Breast epithelium (tissue), 4 donors: ENCODE data around the gene CCDC14. TPM values are rescaled to one million over a fixed set of nuclear protein-coding genes. Genes with fewer than 3 reads are reported as not detected.
A peak's percentile ranks its signal among the peaks of the same experiment; 100 is the strongest.
"Not testable (repeated sequence)": the region's sequence is repeated elsewhere in the genome, so short reads cannot be mapped to it uniquely, and the experiment has no call there.

Experiments
- DNase-seq, 2 donors: peaks; one replicate each; pipeline ENCODE4 v3.0.0-alpha.2; 2019; ENCODE audit warnings: low spot score in 2 of 2
- H3K27ac ChIP-seq, 2 donors: fragments of 200-600 bp; sonication (generic) in 1 of 2; one replicate each; pipeline ENCODE4 v1.5.1; 2016 to 2019; ENCODE audit warnings: mild to moderate bottlenecking in 1 of 2
- H3K27me3 ChIP-seq, 2 donors: fragments of 200-600 bp; sonication (generic) in 1 of 2; one replicate each; pipeline versions ENCODE4 v1.5.1 to v1.6.0; 2017 to 2019; ENCODE audit warnings: control low read depth in 1 of 2, mild to moderate bottlenecking in 1 of 2
- H3K36me3 ChIP-seq: fragments of 200-600 bp; one replicate; pipeline ENCODE4 v1.5.1; 2019
- H3K4me1 ChIP-seq, 2 donors: fragments of 200-600 bp; sonication (generic); one replicate each; pipeline ENCODE4 v1.5.1; 2016 to 2019; ENCODE audit warnings: control low read depth in 1 of 2
- H3K4me3 ChIP-seq, 3 donors: fragments of 200-600 bp; sonication (generic); 1 replicate in 2 of 3; 2 replicates in 1 of 3; pipeline ENCODE4 v1.5.1; 2016 to 2019; ENCODE audit warnings: mild to moderate bottlenecking in 3 of 3, moderate library complexity in 2 of 3
- H3K9me3 ChIP-seq, 2 donors: fragments of 200-600 bp; sonication (generic) in 1 of 2; one replicate each; pipeline ENCODE4 v1.5.1; 2016 to 2019; ENCODE audit warnings: control low read depth in 1 of 2
- CTCF ChIP-seq, 3 donors: fragments of 450-650 bp; IDR thresholded peaks; one replicate each; pipeline ENCODE4 v1.5.1; 2016 to 2017; ENCODE audit warnings: antibody characterized with exemption in 3 of 3, mild to moderate bottlenecking in 3 of 3, moderate library complexity in 3 of 3
- POLR2A ChIP-seq: fragments of 450-650 bp; IDR thresholded peaks from one replicate; pipeline ENCODE4 v1.6.1; 2016; ENCODE audit warnings: antibody characterized with exemption, mild to moderate bottlenecking, moderate library complexity
- POLR2AphosphoS5 ChIP-seq, 3 donors: sonication (generic); formaldehyde crosslinking; IDR thresholded peaks; one replicate each; pipeline ENCODE4 v1.6.1; 2017; ENCODE audit warnings: antibody characterized with exemption in 3 of 3
- intact Hi-C: fragments of 100-400 bp; cut with DNase I; formaldehyde crosslinking; loops from one replicate; pipeline ENCODE4 v1.15.1; 2023; ENCODE audit warnings: low total_unique reads
- total RNA-seq, 3 donors: library from RNA; depleted of rRNA; stranded (reverse); fragments of >200 nt; gene quantifications; one replicate each; pipeline ENCODE4 v1.1.0, GENCODE V29; 2016

The CCDC14 gene
- total RNA-seq, 3 donors from 2014 or later, result 43.2 to 94.7 (median 49.5) TPM

GRCh38 chr3:123980539-123980938 lies 19.5 kb upstream of the CCDC14 start:
- H3K27ac ChIP-seq, result no peak overlapping the region
- H3K4me1 ChIP-seq, result no peaks in the 10 kb centered on the region
- H3K9me3 ChIP-seq, result no peaks in the 10 kb centered on the region
- no peaks in the 10 kb centered on the region for H3K27me3 ChIP-seq
- TF ChIP-seq CTCF (IDR thresholded peaks at IDR 0.05), result no peak
- no peak for TF ChIP-seq POLR2AphosphoS5 (IDR thresholded peaks at IDR 0.05)
- no peak for TF ChIP-seq POLR2A
- DNase-seq, result no peak
- H3K4me3 ChIP-seq, result peak overlapping the region in 2 of 3 donors; percentile 42 to 62
- intact Hi-C loops, result loop anchor here (5.0 kb wide), 1 partner anchor 687 kb away; no protein-coding TSS in a partner anchor
- no peaks in the 10 kb centered on the region for H3K36me3 ChIP-seq

- not testable (repeated sequence) for H3K36me3 ChIP-seq, H3K9me3 ChIP-seq, H3K27me3 ChIP-seq, H3K27ac ChIP-seq, H3K4me1 ChIP-seq
- peak; percentile 29 to 51 for DNase-seq
- peak in 2 of 3 donors; percentile 57 to 64 for TF ChIP-seq CTCF (IDR thresholded peaks at IDR 0.05)
- intact Hi-C loops, result loop anchor here (5.0 kb wide), 1 partner anchor 687 kb away; no protein-coding TSS in a partner anchor
- peak overlapping the region; percentile 3 to 62 (median 42) for H3K4me3 ChIP-seq
Measured at GRCh38 chr3:123979525-123980501, 18.8 kb upstream of the CCDC14 start.

GRCh38 chr3:123976904-123977303 lies 15.9 kb upstream of the CCDC14 start:
- DNase-seq, result peak in 1 of 2 donors; percentile 44
- intact Hi-C loops, H3K4me1 ChIP-seq, H3K4me3 ChIP-seq, H3K9me3 ChIP-seq, H3K27me3 ChIP-seq, H3K36me3 ChIP-seq: not testable (repeated sequence)
- H3K27ac ChIP-seq, result peak overlapping the region; percentile 74 to 88

GRCh38 chr3:123976181-123976898 lies 15.3 kb upstream of the CCDC14 start:
- H3K9me3 ChIP-seq, DNase-seq, H3K4me1 ChIP-seq, H3K27me3 ChIP-seq, intact Hi-C loops, H3K36me3 ChIP-seq: not testable (repeated sequence)
- Histone ChIP-seq H3K27ac (peak overlapping the region; percentile 74 to 88), H3K4me3 (peak overlapping the region in 1 of 3 donors; percentile 2)

- H3K36me3 ChIP-seq, DNase-seq, H3K4me3 ChIP-seq, intact Hi-C loops, H3K27ac ChIP-seq, H3K4me1 ChIP-seq, H3K9me3 ChIP-seq, H3K27me3 ChIP-seq: not testable (repeated sequence)
Measured at GRCh38 chr3:123975030-123975429, 14.0 kb upstream of the CCDC14 start.

- Histone ChIP-seq H3K4me3 (no peak overlapping the region), H3K27ac (no peak overlapping the region), H3K36me3 (no peaks in the 10 kb centered on the region), H3K4me1 (no peaks in the 10 kb centered on the region), H3K9me3 (no peaks in the 10 kb centered on the region), H3K27me3 (no peaks in the 10 kb centered on the region)
- intact Hi-C loops, result no loop called here
- no peak for DNase-seq
- TF ChIP-seq POLR2A (no peak), CTCF (IDR thresholded peaks at IDR 0.05) (no peak), POLR2AphosphoS5 (IDR thresholded peaks at IDR 0.05) (no peak)
Measured at GRCh38 chr3:123971406-123971805, 10.4 kb upstream of the CCDC14 start.

- H3K4me1 ChIP-seq, H3K27ac ChIP-seq, H3K36me3 ChIP-seq, intact Hi-C loops, DNase-seq, H3K27me3 ChIP-seq, H3K9me3 ChIP-seq, H3K4me3 ChIP-seq: not testable (repeated sequence)
Measured at GRCh38 chr3:123967260-123967659, 6.2 kb upstream of the CCDC14 start.

GRCh38 chr3:123966799-123967198 lies 5.8 kb upstream of the CCDC14 start:
- DNase-seq, intact Hi-C loops, H3K36me3 ChIP-seq, H3K4me3 ChIP-seq, H3K4me1 ChIP-seq, H3K27ac ChIP-seq, H3K9me3 ChIP-seq, H3K27me3 ChIP-seq: not testable (repeated sequence)

- H3K36me3 ChIP-seq, H3K4me3 ChIP-seq, DNase-seq, H3K9me3 ChIP-seq, H3K27ac ChIP-seq, intact Hi-C loops, H3K4me1 ChIP-seq, H3K27me3 ChIP-seq: not testable (repeated sequence)
Measured at GRCh38 chr3:123964793-123965192, 3.8 kb upstream of the CCDC14 start.
